Thyroid gland (tissue), 4 donors: ENCODE results near the gene GSG1L.

Experiments
- POLR2A ChIP-seq, 2 donors: fragments of 450-650 bp; IDR thresholded peaks; one replicate each; pipeline ENCODE4 v1.6.1; 2017; ENCODE audit warnings: antibody characterized with exemption in 2 of 2, mild to moderate bottlenecking in 2 of 2, moderate library complexity in 1 of 2
- TF ChIP-seq, protein P1 (sequence below), 6 experiments: fragments of 200-600 bp in 3 of 6; fragments of 450-650 bp in 3 of 6; sonication (generic) in 3 of 6; IDR thresholded peaks; one replicate each; pipeline ENCODE4 v1.5.1; 2016 to 2019; ENCODE audit warnings: antibody characterized with exemption in 6 of 6, mild to moderate bottlenecking in 2 of 6, inconsistent platforms in 1 of 6, moderate library complexity in 1 of 6

DNA sequence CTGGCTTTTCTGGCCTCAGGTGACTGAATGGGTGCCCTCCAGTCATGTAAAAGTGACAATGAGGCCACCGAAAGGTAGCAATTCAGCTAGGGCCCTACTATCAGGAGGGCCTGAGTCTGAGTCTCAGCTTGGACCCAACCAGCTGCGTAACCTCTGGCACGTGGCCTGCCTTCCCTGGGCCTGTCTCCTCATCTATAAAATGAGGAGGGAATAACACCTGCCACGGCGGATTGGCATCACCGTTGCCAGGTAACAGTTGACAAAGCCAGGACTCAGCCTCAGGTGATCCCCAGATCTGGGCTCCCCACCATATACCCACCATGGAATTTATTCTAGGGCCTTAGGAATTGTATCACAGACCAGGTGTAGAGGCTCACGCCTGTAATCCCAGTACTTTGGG, 296.4 kb downstream of the GSG1L start:
- TF ChIP-seq, protein P1, sequence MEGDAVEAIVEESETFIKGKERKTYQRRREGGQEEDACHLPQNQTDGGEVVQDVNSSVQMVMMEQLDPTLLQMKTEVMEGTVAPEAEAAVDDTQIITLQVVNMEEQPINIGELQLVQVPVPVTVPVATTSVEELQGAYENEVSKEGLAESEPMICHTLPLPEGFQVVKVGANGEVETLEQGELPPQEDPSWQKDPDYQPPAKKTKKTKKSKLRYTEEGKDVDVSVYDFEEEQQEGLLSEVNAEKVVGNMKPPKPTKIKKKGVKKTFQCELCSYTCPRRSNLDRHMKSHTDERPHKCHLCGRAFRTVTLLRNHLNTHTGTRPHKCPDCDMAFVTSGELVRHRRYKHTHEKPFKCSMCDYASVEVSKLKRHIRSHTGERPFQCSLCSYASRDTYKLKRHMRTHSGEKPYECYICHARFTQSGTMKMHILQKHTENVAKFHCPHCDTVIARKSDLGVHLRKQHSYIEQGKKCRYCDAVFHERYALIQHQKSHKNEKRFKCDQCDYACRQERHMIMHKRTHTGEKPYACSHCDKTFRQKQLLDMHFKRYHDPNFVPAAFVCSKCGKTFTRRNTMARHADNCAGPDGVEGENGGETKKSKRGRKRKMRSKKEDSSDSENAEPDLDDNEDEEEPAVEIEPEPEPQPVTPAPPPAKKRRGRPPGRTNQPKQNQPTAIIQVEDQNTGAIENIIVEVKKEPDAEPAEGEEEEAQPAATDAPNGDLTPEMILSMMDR (IDR thresholded peaks at IDR 0.05) = no peak
- TF ChIP-seq POLR2A (IDR thresholded peaks at IDR 0.05) = no peak
